B cell (primary cell): Measurements from ENCODE around the gene LIMK1.

ENCODE experiments used
- EZH2 ChIP-seq: IDR thresholded peaks from 2 replicates; pipeline ENCODE4 v1.6.1; 2012; ENCODE audit warnings: borderline replicate concordance, low read depth, mild to moderate bottlenecking, moderate library complexity, low read length; ENCODE audit not compliant: insufficient read depth, poor library complexity, severe bottlenecking
- TF ChIP-seq, protein P1 (sequence below): fragments of 200-600 bp; IDR thresholded peaks from one replicate; pipeline ENCODE4 v1.8.0; 2022; ENCODE audit warnings: antibody characterized with exemption, mild to moderate bottlenecking

DNA sequence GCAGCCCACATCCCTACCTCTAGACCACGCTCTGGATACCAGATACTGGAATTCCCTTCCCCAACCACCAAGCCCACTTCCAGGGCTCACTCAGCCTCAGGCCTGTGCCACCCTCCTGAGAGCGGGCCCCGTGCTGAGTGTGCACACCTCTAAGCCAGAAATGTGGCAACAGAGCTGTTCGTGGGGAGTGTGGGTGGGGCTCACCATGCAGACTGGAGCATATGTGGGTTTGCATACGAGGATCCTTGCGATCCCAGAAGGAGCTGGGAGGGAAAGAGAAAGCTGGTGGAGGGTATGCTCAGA, 13.0 kb upstream of the LIMK1 start:
- TF ChIP-seq, protein P1, sequence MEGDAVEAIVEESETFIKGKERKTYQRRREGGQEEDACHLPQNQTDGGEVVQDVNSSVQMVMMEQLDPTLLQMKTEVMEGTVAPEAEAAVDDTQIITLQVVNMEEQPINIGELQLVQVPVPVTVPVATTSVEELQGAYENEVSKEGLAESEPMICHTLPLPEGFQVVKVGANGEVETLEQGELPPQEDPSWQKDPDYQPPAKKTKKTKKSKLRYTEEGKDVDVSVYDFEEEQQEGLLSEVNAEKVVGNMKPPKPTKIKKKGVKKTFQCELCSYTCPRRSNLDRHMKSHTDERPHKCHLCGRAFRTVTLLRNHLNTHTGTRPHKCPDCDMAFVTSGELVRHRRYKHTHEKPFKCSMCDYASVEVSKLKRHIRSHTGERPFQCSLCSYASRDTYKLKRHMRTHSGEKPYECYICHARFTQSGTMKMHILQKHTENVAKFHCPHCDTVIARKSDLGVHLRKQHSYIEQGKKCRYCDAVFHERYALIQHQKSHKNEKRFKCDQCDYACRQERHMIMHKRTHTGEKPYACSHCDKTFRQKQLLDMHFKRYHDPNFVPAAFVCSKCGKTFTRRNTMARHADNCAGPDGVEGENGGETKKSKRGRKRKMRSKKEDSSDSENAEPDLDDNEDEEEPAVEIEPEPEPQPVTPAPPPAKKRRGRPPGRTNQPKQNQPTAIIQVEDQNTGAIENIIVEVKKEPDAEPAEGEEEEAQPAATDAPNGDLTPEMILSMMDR, result no peak
- no peak for TF ChIP-seq EZH2
